NCI-H460 (cell line): Measurements from ENCODE around the gene ABHD14A. TPM values are rescaled to one million over a fixed set of nuclear protein-coding genes. Genes with fewer than 3 reads are reported as not detected.
"Not testable (repeated sequence)": the region's sequence is repeated elsewhere in the genome, so short reads cannot be mapped to it uniquely, and the experiment has no call there.

Experiments
- DNase-seq: peaks from one replicate; pipeline ENCODE4 v3.0.0-alpha.2; 2016; ENCODE audit warnings: low read depth; ENCODE audit errors: extremely low read depth
- total RNA-seq: library from RNA; depleted of rRNA; stranded (reverse); fragments of >200 nt; shearing (Covaris generic); gene quantifications from 2 replicates; pipeline ENCODE4 v1.2.3, GENCODE V29; 2014

Gene ABHD14A
- total RNA-seq, 1 experiment from 2014 or later = 5.4 TPM

DNA sequence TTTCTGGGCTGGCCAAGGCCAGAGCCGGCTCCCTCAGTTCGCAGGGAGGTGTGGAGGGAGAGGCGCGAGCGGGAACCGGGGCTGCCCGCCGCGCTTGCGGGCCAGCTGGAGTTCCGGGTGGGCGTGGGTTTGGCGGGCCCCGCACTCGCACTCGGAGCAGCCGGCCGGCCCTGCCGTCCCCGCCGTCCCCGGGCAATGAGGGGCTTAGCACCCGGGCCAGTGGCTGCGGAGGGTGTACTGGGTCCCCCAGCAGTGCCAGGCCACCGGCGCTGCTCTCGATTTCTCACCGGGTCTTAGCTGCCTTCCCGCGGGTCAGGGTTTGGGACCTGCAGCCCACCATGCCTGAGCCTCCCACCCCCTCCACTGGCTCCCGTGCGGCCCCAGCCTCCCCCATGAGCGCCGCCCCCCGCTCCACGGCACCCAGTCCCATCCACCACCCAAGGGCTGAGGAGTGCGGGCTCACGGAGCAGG lies 15.7 kb downstream of the ABHD14A start:
- not testable (repeated sequence) for DNase-seq

DNA sequence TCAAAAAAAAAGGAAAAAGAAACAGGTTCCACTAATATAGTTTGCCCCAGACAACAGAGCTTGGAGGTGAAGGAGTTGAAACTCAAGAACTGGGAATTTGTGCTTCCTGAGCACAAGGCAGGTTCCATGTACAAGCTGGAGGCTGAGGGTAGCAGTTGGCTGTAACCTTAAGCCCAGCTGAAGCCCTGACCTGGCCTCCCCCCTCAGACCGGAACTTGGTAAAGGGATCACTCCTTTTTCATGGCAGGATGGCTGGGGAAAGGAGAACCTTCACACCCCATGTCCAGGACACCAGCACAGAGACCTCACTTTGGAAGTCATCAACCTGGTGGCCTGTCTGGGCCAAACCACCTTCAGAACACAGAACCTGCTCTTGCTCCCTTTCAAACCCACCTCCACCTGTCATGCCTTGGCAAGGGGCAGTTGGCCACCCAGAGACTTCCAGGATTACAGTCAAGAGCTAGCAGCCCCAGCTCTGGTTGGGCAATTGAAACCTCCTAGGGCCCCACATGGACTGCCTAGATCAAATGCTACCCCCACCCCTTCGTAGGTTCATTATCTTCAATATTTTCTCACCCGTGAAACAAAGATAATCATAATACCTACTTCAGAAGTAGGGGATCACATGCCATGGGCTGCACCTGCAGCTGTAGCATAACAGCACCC lies 17.3 kb downstream of the ABHD14A start:
- no peak for DNase-seq

DNA sequence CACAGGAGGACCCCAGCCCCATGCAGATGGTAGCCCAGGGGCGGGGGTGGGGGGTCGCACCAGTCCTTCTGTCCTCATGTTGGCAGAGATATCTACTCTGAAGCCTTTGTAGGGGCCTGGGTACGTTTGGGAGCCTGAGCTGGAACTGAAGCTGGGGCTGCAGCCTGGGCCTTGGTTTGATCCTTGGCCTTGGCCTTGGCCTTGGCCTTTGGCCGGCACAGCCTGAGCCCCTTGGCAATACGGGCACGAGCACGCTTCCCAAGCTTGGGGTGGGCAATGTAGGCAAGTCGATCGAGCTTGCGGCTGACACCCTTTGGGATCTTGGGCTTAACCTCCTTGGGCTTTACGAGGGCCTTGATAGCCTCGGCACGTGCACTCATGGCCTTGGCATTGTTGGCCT lies 18.8 kb downstream of the ABHD14A start:
- DNase-seq = not testable (repeated sequence)

DNA sequence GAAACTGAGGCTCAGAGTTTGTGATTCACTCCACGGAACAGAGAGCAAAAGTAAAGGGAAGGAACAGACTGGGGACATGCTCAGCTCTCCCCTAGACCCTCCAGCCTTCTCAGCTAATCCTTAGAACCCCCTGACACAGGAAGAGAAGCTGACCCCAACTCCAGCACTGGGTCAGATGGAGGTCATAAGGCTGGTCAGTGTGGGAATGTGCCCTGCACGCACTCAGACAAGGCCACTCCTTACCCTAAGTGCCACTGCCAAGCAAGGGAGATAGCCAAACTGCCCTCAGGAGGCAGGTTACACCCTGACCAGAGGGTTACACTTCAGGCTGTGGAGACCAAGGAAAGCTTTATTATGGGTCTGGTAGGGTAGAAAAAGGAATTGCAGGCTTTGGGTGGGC lies 19.7 kb downstream of the ABHD14A start:
- DNase-seq = no peak

DNA sequence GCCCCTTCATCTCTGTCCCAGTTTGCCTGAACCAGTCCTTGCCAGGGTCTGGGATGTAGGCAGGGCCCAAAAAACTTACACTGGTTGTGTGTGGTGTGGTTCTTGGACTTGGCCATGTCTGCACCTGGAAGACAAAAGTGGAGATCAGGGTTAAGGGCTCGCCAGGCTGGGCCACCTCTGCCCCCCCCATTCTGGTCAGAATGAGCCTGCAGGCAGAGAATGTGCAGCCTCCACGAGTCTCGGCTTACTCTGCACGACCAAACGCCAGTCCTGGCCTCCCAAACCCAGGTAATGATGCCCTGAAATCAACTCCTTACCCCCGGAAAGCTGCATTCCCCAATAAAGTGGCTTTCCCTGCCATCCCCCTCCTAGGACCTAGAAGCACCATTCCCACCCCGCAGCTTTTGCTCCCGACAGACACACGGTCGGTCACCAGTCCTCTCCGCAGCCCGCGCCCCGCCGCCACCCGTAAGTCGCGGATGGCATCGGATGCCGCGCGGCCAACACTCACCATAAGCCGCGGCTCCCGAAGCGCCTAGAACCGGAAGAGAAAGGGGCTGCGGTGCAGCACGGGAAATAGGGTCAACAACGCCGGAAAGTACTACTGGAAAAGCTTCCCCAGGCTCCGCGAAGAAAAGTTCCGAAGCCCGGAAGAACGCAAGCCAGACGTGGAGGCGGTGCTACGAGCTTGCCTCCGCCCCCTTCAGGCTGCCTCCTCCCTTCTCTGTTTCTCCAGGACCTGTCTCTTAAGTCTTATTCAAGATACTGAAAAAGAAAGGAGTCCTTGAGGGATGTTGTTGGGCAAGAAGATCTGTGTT lies 20.7 kb downstream of the ABHD14A start, which contains the start of gene RPL29:
Gene RPL29 (minus strand): TSS at position 550 of the 818 bp plus-strand sequence. CDS start 434 bp downstream, at position 116.
- DNase-seq = peak; percentile 90

DNA sequence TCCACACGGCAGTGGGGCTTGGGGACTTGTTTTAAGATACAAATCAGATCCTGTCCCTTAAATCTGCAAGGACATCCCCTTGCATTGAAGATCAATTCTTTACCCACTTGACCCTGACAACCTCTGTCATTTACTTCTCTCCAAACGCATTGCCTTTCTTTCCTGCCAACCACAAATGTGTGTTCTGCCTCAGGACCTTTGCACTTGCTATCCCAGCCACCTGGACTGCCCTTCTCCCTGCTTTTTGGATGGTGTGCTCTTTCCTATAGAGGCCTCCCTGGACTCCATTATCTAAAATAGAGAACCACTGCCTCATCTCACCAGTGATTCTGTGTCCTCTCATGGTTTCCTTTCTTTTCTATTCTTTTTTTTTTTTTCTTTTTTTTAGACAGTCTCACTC lies 22.3 kb downstream of the ABHD14A start:
- no peak for DNase-seq

DNA sequence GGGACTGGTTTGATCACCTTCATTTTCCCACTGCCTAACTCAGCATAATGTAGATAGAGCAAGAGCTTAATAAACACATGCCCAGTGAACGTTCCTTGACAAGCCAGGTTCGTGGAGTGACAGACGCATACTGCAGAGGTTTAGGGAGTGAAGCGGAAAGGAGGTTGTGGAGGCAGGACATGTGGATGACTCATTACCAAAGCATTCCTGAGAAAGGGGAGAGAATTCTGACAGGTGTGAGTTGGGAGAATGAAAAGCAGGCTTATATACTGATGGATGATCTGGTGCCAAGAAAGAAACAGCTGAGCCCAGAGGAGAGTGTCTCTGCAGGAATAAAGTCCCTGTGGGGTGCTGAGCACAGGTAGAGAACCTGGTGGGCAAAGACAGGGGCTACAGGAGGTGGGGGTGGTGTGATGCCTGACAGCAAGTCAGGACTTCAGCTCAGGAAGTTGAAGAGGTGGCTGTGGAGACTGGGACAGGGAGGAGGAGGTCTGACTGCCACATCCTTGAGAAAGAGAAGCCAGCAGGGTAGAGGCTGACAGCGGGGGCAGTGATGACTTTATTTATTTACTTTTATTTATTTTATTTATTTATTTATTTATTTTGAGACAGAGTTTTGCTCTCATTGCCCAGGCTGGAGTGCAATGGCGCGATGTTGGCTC lies 23.2 kb downstream of the ABHD14A start:
- no peak for DNase-seq

DNA sequence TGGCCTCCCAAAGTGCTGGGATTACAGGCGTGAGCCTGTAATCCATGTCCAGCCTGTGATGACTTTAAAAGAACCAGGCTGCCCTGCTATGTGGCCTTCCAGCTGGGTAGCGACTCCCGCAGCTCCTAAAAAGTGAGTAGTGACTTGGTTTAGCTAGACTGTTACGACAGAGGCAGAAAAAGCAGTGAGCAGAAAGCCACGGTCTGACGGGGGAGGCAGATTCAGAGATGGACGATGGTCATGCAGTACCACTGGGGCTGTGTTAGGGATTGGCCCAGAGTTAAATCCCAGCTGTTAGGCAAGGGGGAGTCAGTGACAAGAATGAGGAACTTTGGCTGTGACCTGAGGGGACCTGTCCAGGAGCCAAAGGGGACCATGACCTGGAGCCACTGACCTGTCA lies 23.9 kb downstream of the ABHD14A start:
- no peak for DNase-seq

DNA sequence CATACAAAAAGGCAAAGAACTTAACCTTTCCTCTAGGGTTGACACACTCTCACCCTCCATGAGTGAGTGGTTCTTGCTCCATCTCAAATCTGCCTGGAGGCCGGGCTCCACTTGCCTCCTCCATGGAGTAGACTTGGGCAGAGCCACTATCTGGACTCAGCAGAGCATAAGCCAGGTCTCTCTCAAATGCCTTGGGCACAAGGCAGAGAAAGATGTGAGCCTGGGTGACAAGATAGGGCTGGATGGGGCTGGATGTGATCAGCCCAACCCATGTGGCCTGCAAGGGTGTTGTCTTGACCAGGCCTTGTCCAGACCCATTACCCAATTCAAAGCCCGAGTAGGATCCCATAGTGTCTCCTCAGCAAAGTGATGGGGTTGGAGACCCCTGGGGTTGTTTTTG lies 25.0 kb downstream of the ABHD14A start:
- no peak for DNase-seq

DNA sequence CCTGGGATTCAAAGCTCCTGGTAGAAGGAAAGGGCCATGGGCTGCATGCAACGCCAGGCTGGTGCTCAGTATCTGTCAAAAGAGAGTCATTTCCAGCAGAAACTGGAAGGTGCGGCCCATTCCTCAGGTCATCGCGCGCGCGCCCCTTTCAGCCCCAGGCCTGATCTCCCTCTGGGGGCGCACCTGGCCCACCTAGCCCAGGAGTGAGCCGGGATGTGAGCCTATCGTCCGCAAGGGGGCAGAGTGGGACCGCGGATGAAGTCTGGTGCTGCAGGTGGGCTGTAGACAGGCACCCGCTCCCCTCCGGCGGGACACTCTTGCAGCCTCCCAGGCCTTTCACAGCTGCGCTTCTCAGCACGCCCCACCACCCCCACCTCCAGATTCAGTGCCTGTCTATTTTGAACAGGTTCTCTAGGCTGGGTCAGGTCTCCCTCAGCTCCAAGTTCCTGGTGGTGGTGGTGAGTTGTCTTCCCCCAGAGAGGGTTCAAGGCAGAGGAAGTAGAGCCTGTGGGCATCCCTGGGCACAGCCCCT lies 26.6 kb downstream of the ABHD14A start:
- DNase-seq = peak; percentile 55

DNA sequence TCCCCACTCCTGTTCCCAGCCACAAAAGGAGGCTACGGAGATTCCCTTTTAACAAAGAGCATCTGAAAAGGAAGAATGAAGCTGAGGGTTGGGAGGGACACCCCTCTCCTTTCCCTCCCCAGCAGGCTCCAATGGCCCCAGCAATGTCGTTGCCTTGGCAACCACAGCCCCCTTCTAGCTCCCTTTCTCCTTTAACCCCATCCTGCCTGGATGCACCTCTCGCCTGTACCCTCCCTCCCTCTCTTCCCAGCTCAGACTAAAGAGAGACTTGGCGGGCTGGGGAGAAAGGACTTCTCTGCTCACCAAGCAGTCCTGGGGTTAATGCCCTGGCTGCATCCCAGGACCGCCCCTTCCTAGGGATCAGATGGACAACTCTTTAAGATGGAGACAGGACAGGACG lies 27.9 kb downstream of the ABHD14A start:
- DNase-seq = no peak

DNA sequence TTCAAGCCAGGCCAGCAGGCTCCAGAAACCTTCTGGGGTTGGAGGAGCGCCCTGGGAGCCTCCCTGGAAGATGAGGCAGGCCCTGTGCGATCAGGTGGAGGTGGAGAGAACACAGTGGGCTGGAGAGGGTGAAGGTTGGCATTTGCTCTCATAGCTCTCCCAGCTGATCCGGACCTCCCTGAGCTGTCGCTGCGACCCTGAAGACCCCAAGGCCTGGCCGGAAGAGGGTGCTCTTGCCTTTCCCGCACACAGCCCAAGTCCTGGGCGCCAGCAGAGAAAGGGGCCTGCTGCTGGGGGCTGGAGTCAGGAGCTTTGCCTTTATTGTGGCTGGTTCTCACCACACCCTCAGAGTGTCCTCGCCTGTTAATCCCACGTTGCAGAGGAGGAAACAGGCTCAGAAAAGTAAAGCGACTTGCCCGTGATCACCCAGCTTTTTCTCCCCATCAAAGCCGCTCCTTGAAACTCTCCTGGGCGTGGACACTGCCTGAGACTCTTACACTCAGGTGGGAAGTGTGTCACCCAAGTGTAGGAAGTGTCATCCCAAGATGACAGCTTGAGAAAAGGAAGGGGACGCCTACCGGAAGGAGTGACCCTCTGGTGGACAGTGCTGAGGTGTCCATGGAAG lies 29.4 kb downstream of the ABHD14A start:
- DNase-seq = no peak

DNA sequence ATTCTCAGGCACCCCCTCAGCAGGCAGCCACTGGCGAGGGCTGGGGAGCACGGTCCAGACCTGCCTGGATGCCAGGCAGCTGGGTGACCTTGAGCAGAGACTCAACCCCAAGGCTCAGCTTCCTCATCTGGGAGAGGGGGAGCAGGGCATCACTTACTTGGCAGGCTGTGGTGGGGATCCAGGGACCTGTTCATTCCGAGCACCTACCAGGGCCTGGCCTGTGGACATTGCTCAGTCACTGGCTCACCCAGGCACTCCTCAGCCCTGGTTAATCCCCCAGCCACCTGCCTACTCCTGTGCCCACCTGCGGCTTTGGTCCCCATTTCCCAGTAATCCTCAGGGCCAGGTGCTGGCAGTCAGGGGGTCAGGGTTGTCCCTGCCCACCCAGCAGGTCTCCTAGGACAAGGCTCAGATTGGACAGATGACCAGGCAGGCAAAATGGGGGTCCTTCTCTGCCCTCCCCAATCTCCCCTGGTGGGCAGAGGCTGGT lies 30.1 kb downstream of the ABHD14A start:
- DNase-seq = no peak

DNA sequence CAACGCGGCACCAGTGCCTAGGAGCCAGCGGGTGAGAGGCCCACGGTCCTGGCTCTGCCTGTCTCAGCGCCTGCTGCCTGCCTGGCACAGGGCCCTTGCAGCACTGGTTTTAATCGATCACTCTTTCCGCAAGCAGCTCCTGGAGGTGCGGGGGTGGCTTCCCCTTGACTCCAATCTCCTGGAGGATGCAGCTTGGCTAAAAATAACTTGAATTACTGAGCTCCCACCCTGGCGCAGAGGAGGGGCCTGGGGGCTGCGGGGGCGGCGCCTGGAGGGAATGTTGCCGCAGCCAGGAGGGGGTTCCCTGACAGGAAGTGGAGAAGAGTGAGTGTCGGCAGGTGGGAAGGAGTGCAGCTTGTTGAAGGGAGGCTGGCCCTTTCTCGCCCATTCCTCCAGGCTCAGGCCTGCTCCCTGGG lies 30.7 kb downstream of the ABHD14A start:
- no peak for DNase-seq

DNA sequence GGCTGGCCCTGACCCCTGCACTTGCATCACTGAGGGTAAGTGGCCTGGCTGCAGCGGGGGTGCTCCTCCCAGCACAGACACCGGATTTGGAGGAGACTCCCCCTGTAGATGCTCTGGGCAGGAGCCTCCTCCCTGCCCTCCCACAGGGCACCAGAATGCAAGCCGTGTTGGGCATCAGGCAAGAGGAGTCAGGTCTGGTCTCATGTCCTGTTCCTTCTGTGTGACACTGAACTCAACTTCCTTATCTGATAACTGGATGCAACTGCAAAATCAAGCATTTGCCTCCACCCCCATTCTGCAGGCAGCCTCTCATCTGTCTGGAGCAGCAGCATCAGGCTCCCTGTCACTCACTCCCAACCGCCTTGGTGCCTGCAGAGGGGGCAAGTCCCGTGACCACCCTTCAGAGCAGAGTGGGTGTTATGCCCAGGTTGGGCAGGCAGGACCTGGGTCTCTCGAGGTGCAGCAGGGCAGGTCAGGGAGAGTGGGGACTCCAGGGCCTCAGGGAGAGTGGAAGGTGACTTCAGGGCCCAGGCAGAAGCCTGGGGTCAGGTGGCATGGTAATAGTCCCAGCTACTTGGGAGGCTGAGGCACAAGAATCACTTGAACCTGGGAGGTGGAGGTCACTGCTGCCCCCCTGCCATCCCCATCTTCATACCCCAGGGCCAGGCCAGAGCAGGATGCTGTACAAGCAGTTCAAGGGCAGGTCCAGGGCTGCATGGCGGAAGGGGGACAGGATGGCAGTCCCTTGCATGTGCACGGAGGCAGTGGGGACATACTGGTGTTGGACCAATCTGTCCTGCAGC lies 31.4 kb downstream of the ABHD14A start:
- DNase-seq = no peak

DNA sequence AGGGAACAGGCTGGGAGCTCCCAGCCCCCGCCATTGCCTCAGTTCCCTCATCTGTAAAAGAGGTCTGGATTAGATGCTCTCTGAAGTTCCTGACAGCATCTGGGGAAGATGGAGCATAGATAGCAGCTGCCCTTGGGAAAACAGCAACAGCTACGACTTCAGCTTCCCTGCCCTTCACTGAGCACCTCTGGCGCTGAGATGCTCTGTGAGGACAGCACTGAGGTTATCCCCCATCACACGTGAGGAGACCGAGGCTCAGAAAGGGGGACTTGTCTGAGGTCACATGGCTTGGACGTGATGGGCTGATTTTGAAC lies 31.9 kb downstream of the ABHD14A start:
- DNase-seq = no peak

DNA sequence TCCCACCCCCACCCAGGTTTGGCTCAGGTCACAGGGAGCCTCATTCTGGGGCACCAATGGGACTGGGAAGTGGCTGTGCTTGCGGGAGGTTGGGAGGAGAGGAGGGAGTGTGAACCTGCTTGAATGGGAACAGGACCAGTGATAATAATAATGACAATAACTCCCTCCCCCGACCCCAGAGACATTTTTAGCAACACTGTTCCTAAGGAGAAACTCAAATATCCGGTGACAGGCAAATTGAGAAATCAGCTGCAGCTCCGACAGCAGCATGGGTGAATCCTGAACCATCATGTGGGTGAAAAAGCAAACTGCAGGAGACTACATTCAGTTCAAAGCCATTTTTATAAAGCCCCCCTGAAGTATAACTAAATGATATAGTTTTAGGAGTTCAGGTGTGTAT lies 32.4 kb downstream of the ABHD14A start:
- DNase-seq = no peak

DNA sequence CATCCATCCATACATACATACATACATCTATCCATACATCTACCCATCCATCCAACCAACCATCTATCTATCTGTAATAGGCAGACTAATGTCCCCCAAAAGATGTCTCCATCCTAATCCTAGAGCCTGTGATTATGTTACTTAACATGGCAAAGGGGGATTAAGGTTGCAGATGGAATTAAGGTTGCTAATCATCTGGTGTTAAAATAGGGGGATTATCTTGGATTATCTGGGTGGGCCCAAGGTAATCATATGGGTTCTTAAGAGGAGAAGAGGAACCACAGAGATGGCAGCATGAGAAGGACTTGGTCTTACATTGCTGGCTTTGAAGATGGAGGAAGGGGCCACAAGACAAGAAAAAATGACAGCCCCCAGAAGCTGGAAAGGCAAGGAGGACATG lies 35.6 kb downstream of the ABHD14A start:
- no peak for DNase-seq

DNA sequence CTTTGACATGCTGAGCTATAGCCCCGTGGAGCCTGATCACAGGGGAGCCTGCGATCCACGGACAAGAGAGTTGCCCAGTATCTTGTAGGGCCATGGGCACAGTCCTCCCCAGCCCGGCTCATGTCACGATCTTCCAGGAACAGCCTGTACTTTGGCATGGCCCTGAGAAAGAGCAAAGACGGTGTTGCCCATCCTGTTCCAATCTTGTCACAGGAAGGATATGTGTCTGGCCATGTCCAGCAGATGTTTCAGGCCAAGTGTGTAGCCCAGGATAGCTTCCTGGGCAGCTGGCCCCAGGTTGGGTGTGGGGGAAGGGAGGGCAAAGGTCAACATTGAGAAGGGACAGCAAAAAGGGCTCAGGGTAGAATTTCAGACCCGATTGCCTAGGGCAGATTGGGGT lies 37.8 kb downstream of the ABHD14A start:
- DNase-seq = no peak
